DND-41 (cell line): ENCODE measurements around the gene NXT2.

Experiments
- EZH2 ChIP-seq: IDR thresholded peaks from 3 replicates; pipeline ENCODE4 v1.6.1; 2012; ENCODE audit warnings: borderline replicate concordance, low read depth, mild to moderate bottlenecking, moderate library complexity, low read length, inconsistent platforms; ENCODE audit not compliant: severe bottlenecking
- TF ChIP-seq, protein P1 (sequence below): IDR thresholded peaks from 2 replicates; pipeline ENCODE4 v1.5.1; 2012; ENCODE audit warnings: borderline replicate concordance, low read length, moderate library complexity, mild to moderate bottlenecking; ENCODE audit not compliant: poor library complexity, severe bottlenecking; ENCODE audit errors: extremely low read depth

DNA sequence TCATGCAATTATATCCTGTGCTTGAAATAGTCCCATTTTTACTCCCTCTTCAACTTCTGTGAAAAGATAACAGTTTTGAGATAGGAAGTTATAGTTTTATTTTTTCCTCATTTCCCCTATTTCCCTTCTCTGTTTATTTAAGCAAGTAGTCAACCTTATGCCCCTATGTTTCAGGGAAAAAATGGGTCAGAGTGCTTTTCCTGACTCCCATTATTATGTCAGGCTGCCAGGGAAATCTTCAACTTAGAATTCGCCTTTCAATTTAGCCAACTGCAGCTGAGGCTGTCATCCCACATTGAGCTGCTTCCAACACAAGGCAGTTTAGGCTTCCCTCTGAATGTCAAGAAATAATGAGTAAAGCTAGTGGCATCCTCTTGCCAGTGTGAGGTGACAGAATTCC lies 42.3 kb downstream of the NXT2 start:
- TF ChIP-seq, protein P1, sequence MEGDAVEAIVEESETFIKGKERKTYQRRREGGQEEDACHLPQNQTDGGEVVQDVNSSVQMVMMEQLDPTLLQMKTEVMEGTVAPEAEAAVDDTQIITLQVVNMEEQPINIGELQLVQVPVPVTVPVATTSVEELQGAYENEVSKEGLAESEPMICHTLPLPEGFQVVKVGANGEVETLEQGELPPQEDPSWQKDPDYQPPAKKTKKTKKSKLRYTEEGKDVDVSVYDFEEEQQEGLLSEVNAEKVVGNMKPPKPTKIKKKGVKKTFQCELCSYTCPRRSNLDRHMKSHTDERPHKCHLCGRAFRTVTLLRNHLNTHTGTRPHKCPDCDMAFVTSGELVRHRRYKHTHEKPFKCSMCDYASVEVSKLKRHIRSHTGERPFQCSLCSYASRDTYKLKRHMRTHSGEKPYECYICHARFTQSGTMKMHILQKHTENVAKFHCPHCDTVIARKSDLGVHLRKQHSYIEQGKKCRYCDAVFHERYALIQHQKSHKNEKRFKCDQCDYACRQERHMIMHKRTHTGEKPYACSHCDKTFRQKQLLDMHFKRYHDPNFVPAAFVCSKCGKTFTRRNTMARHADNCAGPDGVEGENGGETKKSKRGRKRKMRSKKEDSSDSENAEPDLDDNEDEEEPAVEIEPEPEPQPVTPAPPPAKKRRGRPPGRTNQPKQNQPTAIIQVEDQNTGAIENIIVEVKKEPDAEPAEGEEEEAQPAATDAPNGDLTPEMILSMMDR, result no peak
- no peak for TF ChIP-seq EZH2
